BLaER1 (cell line): Measurements from ENCODE around the gene AP2B1.

Experiments used
- H3K27ac ChIP-seq: shearing (Covaris generic); formaldehyde crosslinking; 2 replicates; pipeline ENCODE4 v1.8.1; 2022
- H3K27me3 ChIP-seq: shearing (Covaris generic); formaldehyde crosslinking; 2 replicates; pipeline ENCODE4 v1.8.1; 2022
- H3K36me3 ChIP-seq: shearing (Covaris generic); formaldehyde crosslinking; 2 replicates; pipeline ENCODE4 v1.8.1; 2022
- H3K4me1 ChIP-seq: shearing (Covaris generic); formaldehyde crosslinking; 2 replicates; pipeline ENCODE4 v1.8.1; 2022
- H3K4me2 ChIP-seq: shearing (Covaris generic); formaldehyde crosslinking; 2 replicates; pipeline ENCODE4 v1.8.1; 2022
- H3K4me3 ChIP-seq: shearing (Covaris generic); formaldehyde crosslinking; 2 replicates; pipeline ENCODE4 v1.8.1; 2022
- H3K9ac ChIP-seq: shearing (Covaris generic); formaldehyde crosslinking; 2 replicates; pipeline ENCODE4 v1.8.1; 2022
- H3K9me3 ChIP-seq: shearing (Covaris generic); formaldehyde crosslinking; 2 replicates; pipeline ENCODE4 v1.8.1; 2022
- H4K20me1 ChIP-seq: shearing (Covaris generic); formaldehyde crosslinking; 2 replicates; pipeline ENCODE4 v1.8.1; 2022
- Cebpa-rat ChIP-seq: shearing (Covaris generic); IDR thresholded peaks from 2 replicates; pipeline ENCODE4 v1.8.1; 2022

The AP2B1 gene

DNA sequence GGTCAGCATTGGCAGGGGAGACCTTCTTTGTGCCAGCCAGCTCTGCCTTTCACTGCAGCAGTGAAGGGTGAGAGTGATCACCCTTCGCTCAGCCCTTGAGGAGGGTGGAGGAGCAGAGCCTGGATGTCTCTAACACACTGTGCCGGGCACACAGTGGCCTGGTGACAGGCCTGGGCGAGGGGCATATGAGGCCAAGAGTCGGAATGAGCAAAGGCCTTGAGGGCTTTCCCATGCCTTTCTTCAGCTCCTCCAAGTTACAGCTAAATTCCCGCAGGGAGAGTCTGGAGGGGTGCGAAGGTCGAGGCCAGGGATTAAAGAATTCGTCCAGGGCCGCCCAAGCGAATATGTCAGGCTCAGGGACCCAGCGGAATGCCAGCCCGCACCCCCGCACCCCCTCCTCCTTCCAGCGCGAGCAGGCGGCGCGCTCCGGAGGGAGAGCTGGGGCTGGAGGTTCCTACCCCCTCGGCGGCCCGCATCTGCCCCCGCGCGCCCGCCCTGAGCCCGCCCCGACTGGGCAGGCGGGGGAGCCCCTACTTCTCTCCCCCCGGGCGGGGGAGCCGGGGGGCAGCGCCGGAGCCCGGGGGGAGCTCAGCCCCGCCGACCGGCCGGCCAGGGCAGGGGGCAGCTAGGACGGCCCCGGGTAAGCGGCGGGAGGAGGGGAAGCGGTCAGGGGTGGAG, 144.3 kb downstream of the AP2B1 start, which contains the start of gene RASL10B:
Gene RASL10B (plus strand): TSS at position 401 of the 678 bp plus-strand sequence. CDS start 3,546 bp downstream, outside the sequence.
- Histone ChIP-seq H3K27me3 (no peaks in the 10 kb centered on the region), H4K20me1 (peaks cover 47% of the 10 kb centered on the region), H3K27ac (peak within 1 kb of the TSS; percentile 69), H3K9ac (peak within 1 kb of the TSS; percentile 82), H3K36me3 (peaks cover 31% of the 10 kb centered on the region; the same call in 1 of the 2 replicates), H3K4me3 (peak within 1 kb of the TSS; percentile 79), H3K9me3 (no peaks in the 10 kb centered on the region), H3K4me1 (peaks cover 44% of the 10 kb centered on the region), H3K4me2 (peak within 1 kb of the TSS; percentile 99)
- no peak for TF ChIP-seq Cebpa-rat

DNA sequence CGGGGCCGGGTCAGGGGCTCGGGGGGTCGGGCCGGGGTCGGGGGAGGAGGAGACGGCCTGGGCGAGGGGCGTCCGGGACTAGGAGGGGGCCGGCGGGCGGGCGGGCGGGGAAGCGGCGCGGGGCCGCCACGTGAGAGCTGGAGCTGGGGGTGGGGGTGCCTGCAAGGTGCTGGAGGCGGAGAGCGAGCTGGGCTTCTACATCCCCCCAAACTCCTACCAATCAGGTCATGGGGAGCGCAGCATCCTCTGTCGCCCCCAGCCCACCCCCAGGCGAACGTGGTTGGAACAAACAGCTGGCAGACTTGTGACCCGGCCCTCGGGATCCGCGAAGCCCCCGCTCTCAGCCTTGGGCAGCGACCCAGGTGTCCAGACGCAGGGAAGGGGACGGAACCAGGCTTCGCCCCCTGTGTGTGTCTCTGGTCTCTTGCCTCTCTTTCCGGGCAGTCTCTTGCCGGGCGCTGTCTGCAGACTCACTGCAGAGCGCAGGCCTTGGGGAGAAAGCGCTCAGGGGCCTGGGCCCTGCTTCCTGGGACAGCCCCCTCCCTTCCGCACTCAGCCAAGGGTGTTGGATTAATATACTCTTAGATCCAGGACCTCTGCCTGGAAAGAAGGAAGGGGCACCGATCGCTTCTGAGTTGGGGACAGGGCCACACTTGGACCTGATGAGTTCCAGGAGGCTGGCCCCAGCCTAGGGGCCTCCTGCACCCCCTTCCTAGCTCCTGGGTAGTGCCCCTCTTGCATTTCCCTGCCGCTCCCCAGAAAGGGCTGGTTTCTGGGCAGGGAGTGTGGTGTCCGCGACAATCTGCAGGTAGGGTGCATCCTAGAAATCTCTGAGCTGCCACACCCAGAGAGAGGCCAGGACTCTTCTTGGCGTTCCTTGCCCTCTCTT, 145.0 kb downstream of the AP2B1 start:
- Histone ChIP-seq H3K27ac (peak overlapping the region; percentile 69), H3K9ac (peak overlapping the region; percentile 82), H3K4me3 (peak overlapping the region; percentile 79)

DNA sequence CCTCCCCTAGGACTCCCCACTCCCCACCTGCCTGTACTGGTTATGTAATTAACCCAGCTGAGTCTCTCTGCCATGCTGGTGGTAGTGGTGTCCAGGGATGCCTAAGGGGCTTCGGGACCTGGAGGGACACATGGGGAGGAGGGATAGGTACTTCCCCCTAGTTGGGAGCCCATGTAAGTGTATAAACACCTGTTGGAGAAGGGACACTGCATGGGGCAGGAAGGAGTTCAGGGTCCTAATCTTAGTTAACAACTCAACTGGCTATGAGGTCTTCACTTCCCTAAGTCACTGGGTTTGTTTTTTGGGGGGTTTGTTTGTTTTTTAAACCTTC, 145.6 kb downstream of the AP2B1 start:
- Histone ChIP-seq H3K36me3 (peaks cover 19% of the 10 kb centered on the region; the same call in 1 of the 2 replicates), H3K4me1 (peaks cover 36% of the 10 kb centered on the region), H3K9me3 (no peaks in the 10 kb centered on the region), H3K4me3 (peak overlapping the region; percentile 79), H3K27me3 (no peaks in the 10 kb centered on the region), H4K20me1 (peaks cover 39% of the 10 kb centered on the region), H3K9ac (peak overlapping the region; percentile 82), H3K4me2 (peak overlapping the region; percentile 99), H3K27ac (no peak overlapping the region; the same call in 1 of the 2 replicates)
- no peak for TF ChIP-seq Cebpa-rat

More for the DNA sequence above, 145.0 kb downstream of the AP2B1 start:
- no peaks in the 10 kb centered on the region for H3K9me3 ChIP-seq
- peaks cover 24% of the 10 kb centered on the region; the same call in 1 of the 2 replicates for H3K36me3 ChIP-seq
- H3K4me2 ChIP-seq, result peak overlapping the region; percentile 99
- H3K4me1 ChIP-seq, result peaks cover 36% of the 10 kb centered on the region
- no peak for TF ChIP-seq Cebpa-rat
- peaks cover 39% of the 10 kb centered on the region for H4K20me1 ChIP-seq
- no peaks in the 10 kb centered on the region for H3K27me3 ChIP-seq

GRCh38 chr17:35733366-35733765, 146.2 kb downstream of the AP2B1 start:
- Histone ChIP-seq H3K4me2 (peak overlapping the region; percentile 99), H3K36me3 (peaks cover 16% of the 10 kb centered on the region; the same call in 1 of the 2 replicates)
- TF ChIP-seq Cebpa-rat, result no peak

GRCh38 chr17:35734396-35734795, 147.3 kb downstream of the AP2B1 start:
- Histone ChIP-seq H3K4me2 (no peak overlapping the region), H4K20me1 (peaks cover 48% of the 10 kb centered on the region), H3K9ac (no peak overlapping the region), H3K4me3 (no peak overlapping the region), H3K27me3 (no peaks in the 10 kb centered on the region; the same call in 1 of the 2 replicates), H3K27ac (no peak overlapping the region), H3K4me1 (peaks cover 41% of the 10 kb centered on the region), H3K36me3 (peaks cover 5% of the 10 kb centered on the region; the same call in 1 of the 2 replicates), H3K9me3 (no peaks in the 10 kb centered on the region)
- no peak for TF ChIP-seq Cebpa-rat

More at GRCh38 chr17:35733366-35733765, 146.2 kb downstream of the AP2B1 start:
- Histone ChIP-seq H3K9me3 (no peaks in the 10 kb centered on the region), H3K9ac (no peak overlapping the region), H3K27ac (no peak overlapping the region), H3K4me1 (peaks cover 36% of the 10 kb centered on the region), H3K27me3 (no peaks in the 10 kb centered on the region), H4K20me1 (peaks cover 45% of the 10 kb centered on the region), H3K4me3 (peak overlapping the region; percentile 79; the same call in 1 of the 2 replicates)

- Histone ChIP-seq H3K36me3 (peaks cover 4% of the 10 kb centered on the region; the same call in 1 of the 2 replicates), H3K9me3 (no peaks in the 10 kb centered on the region), H4K20me1 (peaks cover 57% of the 10 kb centered on the region), H3K9ac (no peak overlapping the region), H3K27me3 (peaks cover 5% of the 10 kb centered on the region), H3K27ac (no peak overlapping the region), H3K4me2 (no peak overlapping the region), H3K4me3 (no peak overlapping the region), H3K4me1 (peaks cover 36% of the 10 kb centered on the region)
- TF ChIP-seq Cebpa-rat, result no peak
Measured at GRCh38 chr17:35735036-35735805, 148.1 kb downstream of the AP2B1 start.

DNA sequence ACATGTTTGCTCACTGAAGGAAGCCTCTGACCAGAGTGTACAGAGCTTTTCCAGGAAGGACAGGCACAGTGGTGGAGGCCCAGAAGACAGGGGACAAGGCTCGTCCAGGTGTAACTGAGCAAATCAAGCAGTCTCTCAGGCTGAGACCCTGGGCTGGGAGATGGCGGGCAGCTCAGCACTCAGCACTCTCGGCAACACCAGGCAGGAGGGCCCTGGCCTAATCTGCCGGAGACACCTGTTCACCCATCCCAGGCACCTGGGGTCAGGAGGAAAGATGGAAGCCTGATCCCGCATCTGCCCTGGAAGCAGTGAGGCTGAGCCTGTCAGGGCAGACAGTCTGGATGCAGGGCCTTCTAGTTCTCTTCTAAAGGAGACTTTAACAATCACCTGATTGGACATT, 149.1 kb downstream of the AP2B1 start:
- Histone ChIP-seq H3K27ac (no peak overlapping the region), H3K27me3 (peaks cover 15% of the 10 kb centered on the region), H3K4me3 (no peak overlapping the region), H3K4me2 (no peak overlapping the region), H3K9me3 (no peaks in the 10 kb centered on the region), H3K4me1 (peaks cover 25% of the 10 kb centered on the region), H3K9ac (no peak overlapping the region), H4K20me1 (peaks cover 67% of the 10 kb centered on the region), H3K36me3 (peaks cover 4% of the 10 kb centered on the region; the same call in 1 of the 2 replicates)
- no peak for TF ChIP-seq Cebpa-rat

DNA sequence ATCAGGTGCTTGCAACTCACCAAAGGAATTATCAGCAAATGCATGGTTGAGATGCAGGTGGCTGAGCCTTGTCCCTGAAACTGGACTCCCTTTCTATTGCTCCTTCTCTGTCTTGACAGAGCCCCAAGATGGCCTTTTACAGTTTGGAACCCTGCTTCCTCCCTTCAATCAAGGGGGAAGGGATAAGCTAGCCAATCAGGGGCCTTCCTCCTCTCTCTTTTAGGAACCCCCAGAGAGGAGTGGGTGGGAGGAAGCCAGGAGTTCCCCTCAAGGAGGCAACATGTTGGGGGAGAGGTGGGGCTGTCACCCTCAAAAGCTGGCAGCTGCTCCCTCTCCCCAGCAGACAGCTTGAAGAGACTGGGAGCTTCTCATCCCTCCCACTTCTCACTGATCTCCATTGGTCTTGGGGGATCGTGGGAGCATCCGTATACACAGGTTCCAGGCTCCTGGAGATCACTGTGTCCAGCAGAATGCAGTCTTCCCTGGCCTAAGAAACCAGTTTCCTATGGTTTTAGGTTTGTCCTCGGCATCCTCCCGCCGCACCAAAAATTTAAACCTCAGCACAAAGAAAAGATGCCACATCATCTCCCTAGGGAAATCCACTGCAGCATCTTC, 151.5 kb downstream of the AP2B1 start:
- no peaks in the 10 kb centered on the region for H3K9me3 ChIP-seq
- TF ChIP-seq Cebpa-rat, result no peak
- H3K9ac ChIP-seq, result no peak overlapping the region
- no peak overlapping the region; the same call in 1 of the 2 replicates for H3K4me2 ChIP-seq
- H4K20me1 ChIP-seq, result peaks cover 75% of the 10 kb centered on the region
- H3K27me3 ChIP-seq, result peaks cover 39% of the 10 kb centered on the region
- H3K4me3 ChIP-seq, result no peak overlapping the region
- no peak overlapping the region for H3K27ac ChIP-seq
- H3K36me3 ChIP-seq, result peaks cover 4% of the 10 kb centered on the region; the same call in 1 of the 2 replicates
- peaks cover 7% of the 10 kb centered on the region for H3K4me1 ChIP-seq

- Histone ChIP-seq H3K4me1 (0 out of 2 replicates have a peak, but pooled peaks cover 5% of the 10 kb centered on the region), H4K20me1 (peaks cover 66% of the 10 kb centered on the region), H3K27ac (no peak overlapping the region), H3K9me3 (no peaks in the 10 kb centered on the region), H3K27me3 (peaks cover 40% of the 10 kb centered on the region), H3K36me3 (peaks cover 4% of the 10 kb centered on the region; the same call in 1 of the 2 replicates), H3K4me3 (no peak overlapping the region), H3K9ac (no peak overlapping the region), H3K4me2 (no peak overlapping the region)
- no peak for TF ChIP-seq Cebpa-rat
Measured at GRCh38 chr17:35740216-35740615, 153.1 kb downstream of the AP2B1 start.
